Measurements from ENCODE around the gene ZNF439.
"Not testable (repeated sequence)": the region's sequence is repeated elsewhere in the genome, so short reads cannot be mapped to it uniquely, and the experiment has no call there.

DNA sequence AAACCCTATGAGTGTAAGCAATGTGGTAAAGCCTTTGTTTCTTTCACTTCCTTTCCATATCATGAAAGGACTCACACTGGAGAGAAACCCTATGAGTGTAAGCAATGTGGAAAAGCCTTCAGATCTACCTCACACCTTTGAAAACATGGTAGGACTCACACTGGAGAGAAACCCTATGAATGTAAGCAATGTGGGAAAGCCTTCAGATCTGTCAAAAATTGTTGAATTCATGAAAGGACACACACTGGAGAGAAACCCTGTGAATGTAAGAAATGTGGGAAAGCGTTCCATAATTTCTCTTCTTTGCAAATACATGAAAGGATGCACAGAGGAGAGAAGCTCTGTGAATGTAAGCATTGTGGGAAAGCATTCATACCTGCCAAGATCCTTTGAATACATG is 63.4 kb downstream of the ZNF439 start:
- TF ChIP-seq, protein P1, sequence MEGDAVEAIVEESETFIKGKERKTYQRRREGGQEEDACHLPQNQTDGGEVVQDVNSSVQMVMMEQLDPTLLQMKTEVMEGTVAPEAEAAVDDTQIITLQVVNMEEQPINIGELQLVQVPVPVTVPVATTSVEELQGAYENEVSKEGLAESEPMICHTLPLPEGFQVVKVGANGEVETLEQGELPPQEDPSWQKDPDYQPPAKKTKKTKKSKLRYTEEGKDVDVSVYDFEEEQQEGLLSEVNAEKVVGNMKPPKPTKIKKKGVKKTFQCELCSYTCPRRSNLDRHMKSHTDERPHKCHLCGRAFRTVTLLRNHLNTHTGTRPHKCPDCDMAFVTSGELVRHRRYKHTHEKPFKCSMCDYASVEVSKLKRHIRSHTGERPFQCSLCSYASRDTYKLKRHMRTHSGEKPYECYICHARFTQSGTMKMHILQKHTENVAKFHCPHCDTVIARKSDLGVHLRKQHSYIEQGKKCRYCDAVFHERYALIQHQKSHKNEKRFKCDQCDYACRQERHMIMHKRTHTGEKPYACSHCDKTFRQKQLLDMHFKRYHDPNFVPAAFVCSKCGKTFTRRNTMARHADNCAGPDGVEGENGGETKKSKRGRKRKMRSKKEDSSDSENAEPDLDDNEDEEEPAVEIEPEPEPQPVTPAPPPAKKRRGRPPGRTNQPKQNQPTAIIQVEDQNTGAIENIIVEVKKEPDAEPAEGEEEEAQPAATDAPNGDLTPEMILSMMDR (IDR thresholded peaks at IDR 0.05): not testable (repeated sequence)
- TF ChIP-seq EZH2 (IDR thresholded peaks at IDR 0.05; ENCODE audit: borderline replicate concordance, insufficient read depth, low read depth, low read length, poor library complexity, severe bottlenecking): not testable (repeated sequence)
